HG02970 (cell line): ENCODE results near the gene POLR1E.
"Not testable (repeated sequence)": the region's sequence is repeated elsewhere in the genome, so short reads cannot be mapped to it uniquely, and the experiment has no call there.

Source experiments
- ATAC-seq: cut with Tn5 transposase; IDR thresholded peaks from one replicate; pipeline ENCODE4 v1.9.1; 2021; ENCODE audit warnings: mild to moderate bottlenecking, moderate library complexity, moderate number of reproducible peaks; ENCODE audit not compliant: unreplicated experiment, low FRiP score

The POLR1E gene

DNA sequence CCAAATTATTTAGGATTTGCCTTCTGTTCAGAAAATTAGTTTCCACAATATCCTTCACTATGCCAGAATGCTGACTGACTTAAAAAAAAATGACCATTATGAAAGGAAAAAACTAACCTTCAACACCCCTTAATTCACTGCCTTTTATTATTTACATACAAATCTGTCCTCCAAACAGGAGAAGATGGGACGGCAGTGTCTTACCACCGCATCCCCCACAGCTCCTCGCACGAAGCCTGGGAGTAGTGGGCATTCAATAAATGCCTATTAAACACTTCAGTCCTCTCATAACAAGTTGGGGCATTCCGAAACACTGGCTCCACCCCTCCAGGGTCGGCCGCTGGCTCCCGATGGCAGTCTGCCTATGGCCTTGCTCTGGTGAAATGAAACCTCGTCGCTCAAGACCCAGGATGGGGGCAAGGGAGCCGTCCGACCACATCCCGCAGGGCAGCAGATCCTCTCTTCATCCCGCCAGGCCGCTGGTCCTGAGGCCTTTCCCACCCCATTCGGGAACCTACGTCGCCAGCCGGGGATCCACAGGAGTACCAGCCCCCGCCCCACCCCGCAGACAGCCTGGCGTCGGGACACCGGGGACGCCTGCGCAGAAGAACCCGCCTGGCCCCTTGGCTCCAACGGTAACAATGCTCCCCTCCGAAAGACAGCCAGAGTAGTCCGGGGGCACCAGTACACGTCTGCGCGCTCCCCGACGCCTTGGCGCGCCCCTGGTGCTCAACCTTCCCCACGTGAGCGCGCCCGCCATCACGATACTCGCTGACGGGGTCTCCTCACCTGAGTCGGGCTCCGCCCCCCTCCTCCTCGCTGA, 21.1 kb upstream of the POLR1E start:
- peak; percentile 36 for ATAC-seq

DNA sequence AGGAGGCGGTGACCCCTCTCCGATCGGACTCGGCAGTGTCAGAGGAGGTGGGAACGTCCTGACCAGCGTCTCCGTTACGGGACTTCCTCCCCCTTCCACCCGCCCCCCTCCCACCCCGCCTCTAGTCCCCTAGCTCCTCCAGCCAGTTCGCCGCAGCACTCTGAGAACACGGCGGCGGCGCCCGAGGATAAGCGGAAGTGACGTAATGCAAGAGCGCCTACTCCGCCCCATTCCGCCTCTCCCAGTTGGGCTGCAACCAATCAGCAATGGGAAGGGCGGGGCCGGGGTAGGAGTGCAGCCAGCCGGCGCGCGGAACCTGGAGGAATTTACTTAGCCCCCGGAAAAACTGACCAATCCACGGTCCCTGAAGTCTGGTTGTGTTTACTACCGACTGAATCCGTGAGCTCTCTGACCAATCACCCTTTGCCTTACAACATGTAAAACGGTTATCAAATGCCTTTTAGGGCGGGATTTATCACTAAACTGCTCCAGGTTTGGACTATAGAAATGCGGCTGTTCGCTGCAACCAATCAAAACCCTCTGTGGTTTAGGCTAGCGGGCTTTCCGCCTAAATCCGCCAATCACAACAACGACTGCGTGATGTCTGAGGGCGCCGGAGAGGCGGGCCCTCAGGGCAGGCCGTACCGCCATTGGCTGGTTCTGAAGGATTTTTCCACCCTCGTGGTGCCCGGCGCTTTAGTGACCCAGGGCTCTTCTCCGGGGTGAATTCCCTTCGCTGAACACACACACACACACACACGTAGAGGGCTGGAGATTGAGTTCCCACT, 20.3 kb upstream of the POLR1E start, which contains the start of gene ZBTB5:
ZBTB5 (minus strand) TSS at position 202 of the 788 bp plus-strand sequence. CDS start 22,899 bp downstream, outside the sequence.
- ATAC-seq, result peak; percentile 81

DNA sequence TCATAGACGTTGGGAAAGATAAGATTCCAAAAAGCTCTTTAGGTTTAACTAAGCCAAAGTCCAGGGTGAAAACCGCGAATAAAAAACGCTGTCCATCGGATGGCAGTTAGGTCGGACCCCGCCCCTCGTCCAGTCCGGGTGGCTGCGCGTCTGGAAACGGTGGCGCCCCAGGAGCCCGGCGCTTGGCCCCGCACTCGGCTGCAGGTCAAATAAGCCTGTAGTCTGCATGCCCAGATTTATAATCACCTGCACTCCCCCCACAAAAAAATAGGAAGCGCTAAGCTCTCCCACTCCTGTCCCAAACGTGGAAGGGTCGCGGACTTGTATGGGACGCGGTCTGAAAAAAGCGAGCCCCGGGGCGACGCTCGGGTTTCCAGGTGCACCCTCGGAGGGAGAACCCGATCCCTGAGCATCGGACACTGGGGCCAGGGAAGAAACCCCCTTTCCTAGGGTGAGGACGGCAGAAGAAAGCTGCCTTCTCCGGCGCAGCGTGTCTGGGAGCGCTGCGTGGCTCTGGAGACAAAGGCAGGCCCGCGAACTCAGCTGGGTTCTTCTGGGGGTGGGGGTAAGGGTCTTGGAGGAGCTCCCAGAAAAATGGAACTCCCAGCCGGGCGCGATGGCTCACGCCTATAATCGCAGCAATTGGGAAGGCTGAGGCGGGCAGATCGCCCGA, 19.6 kb upstream of the POLR1E start:
- peak; percentile 6 for ATAC-seq

DNA sequence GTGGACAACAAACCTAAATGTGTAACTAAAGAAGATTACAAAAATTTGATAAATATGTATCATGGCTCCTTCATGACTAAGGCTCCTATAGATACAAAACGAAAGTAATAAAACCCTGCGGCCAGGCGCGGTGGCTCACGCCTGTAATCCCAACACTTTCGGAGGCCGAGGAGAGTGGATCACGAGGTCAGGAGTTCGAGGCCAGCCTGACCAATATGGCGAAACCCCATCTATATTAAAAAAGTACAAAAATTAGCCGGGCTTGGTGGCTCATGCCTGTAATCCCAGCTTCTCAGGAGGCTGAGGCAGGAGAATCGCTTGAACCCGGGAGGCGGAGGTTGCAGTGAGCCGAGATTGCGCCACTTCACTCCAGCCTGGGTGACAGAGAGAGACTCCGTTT, 18.2 kb upstream of the POLR1E start:
- not testable (repeated sequence) for ATAC-seq

DNA sequence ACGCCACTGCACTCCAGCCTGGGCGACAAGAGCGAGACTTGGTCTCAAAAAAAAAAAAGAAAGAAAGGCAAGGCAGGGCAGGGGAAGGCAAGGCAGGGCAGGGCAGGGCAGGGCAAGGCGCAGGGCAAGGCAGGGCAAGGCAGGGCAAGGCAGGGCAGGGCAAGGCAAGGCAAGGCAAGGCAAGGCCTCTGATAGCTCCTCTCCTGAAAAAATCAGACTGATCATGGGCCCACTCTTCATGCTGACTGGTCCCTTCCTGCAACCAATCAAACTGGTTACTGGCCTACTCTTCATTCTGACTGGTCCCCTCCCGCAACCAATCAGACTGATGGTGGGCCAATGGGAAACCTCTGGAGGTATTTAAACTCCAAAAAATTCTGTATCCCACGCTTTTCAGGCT, 17.1 kb upstream of the POLR1E start:
- no peak for ATAC-seq

DNA sequence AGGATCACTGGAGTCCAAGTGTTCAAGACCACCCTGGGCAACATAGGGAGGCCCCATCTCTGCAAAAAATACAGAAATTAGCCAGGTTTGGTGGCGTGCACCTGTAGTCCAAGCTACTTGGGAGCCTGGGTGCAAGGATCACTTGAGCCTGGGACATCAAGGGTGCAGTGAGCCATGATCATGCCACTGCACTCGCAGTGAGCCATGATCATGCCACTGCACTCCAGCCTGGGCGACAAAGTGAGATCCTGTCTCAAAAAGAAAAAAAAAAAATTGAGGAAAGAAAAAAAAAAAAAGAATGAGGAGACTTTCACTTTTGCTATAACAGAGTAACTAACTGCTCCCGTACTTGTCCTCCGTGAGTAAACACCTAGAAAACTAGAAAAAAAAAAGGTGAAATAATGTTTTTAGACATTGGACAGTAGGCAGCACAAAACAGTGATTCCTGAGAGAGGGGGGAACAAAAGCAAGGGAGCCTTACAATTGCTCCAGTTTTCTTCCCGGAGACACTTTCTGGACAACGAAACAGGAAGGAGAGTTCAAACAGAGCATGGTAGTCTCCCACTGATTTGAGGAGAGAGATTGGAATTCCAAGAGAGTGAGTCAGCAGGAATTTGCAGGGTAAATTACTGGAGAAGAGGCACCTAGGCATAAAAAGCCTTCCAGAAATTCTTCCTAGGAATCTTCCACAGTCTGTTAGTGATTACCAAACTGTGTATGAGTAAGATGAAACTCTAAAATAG, 13.6 kb upstream of the POLR1E start:
- ATAC-seq, result no peak

DNA sequence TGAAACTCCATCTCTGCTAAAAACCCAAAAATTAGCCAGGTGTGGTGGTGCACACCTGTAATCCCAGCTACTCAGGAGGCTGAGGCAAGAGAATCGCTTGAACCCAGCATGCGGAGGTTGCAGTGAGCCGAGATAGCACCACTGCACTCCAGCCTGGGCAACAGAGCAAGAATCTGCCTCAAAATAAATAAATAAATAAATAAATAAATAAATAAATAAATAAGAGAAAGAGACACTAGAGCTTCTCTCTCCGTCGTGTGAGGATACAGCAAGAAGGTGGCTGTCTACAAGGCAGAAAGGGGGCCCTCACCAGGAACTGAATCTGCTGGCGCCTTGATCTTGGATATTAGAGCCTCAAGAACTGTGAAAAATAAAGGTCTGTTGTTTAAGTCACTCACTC, 11.8 kb upstream of the POLR1E start:
- not testable (repeated sequence) for ATAC-seq

DNA sequence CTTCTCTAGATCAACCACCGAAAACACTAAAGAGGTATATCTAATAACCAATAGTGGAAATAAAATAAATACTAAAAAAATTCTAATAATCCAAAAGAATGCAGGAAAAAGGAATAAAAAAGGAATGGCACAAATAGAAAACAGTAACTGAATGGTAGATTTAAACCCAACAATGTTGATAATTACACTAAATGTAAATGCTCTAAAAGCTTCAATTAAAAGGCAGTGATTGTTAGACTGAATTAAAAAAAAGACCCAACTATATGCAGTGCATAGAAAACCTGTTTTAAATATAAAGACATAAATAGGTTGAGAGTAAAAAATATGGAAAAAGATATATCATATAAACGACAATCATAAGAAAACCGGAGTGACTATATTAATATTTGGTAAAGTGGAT, 11.3 kb upstream of the POLR1E start:
- no peak for ATAC-seq

DNA sequence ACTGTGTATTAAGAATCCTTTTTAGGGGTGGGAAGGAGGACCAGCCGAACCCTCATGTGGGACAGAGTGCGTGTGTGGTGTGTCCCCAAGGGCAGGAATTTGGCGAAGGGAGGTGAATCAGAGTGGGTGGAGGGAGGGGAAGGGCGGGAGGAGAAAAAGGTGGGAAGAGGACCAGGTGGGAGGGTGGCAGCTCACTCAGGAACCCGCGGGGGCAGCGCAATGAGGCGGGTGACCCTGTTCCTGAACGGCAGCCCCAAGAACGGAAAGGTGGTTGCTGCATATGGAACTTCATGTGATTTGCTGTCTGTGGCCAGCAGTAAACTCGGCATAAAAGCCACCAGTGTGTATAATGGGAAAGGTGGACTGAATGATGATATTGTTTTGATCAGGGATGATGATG, 8.8 kb upstream of the POLR1E start:
- no peak for ATAC-seq

DNA sequence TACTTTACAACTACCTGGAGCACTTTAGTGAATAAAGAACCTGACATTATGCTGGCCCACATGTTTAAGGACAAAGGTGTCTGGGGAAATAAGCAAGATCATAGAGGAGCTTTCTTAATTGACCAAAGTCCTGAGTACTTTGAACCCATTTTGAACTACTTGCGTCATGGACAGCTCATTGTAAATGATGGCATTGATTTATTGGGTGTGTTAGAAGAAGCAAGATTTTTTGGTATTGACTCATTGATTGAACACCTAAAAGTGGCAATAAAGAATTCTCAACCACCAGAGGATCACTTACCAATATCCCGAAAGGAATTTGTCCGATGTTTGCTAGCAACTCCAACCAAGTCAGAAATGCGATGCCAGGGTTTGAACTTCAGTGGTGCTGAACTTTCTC, 8.3 kb upstream of the POLR1E start:
- ATAC-seq, result not testable (repeated sequence)

DNA sequence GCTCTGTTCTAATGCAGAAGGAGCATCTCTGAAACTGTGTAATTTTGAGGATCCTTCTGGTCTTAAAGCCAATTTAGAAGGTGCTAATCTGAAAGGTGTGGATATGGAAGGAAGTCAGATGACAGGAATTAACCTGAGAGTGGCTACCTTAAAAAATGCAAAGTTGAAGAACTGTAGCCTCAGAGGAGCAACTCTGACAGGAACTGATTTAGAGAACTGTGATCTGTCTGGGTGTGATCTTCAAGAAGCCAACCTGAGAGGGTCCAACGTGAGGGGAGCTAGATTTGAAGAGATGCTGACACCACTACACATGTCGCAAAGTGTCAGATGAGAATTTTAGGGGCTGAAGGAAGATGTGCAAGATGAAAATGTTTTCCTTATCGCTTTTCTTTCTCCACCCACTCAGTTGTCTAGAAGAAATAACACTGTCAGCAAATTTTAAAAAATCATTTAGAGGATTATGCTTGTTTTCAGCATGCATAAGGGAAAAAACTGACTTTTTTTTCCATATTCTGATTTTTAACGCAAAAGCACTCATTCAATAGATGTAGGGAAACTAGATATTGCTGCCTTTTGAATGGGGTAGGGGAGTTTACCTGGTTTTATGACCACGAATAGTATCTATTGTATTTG, 7.6 kb upstream of the POLR1E start:
- ATAC-seq, result not testable (repeated sequence)

DNA sequence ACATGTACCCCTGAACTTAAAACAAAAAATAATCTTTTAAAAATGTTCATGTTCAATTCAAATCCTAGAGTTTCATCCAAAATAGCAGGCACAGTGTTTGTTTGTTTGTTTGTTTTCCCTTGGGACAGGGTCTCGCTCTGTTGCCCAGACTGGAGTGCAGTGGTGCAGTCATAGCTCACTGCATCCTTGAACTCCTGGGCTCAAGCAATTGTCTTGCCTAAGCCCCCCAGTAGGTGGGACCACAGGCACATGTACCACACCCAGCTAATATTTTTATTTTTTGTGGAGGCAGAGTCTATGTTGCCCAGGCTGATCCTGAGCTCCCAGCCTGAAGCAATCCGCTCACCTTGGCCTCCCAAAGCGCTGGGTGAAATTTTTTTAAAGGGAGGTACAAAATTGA, 5.0 kb upstream of the POLR1E start:
- no peak for ATAC-seq

DNA sequence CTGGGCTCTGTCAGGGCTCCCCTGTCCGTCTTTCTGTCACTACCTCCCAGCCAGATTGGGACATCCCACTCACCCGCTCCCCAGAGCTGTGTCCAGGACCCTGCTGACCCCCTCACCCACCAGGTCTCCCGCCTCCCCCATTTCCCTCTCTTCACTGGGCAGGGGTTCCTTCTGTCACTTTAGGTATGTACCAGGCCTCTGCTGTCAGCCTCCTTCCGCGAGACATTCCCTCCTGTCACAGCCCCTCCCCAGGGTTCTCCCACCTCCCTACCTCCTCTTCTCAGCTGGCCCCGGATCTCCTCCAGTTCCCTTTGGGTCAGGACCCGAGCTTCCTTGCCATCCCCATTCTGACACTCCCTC, 488 bp downstream of the POLR1E start:
- no peak for ATAC-seq

DNA sequence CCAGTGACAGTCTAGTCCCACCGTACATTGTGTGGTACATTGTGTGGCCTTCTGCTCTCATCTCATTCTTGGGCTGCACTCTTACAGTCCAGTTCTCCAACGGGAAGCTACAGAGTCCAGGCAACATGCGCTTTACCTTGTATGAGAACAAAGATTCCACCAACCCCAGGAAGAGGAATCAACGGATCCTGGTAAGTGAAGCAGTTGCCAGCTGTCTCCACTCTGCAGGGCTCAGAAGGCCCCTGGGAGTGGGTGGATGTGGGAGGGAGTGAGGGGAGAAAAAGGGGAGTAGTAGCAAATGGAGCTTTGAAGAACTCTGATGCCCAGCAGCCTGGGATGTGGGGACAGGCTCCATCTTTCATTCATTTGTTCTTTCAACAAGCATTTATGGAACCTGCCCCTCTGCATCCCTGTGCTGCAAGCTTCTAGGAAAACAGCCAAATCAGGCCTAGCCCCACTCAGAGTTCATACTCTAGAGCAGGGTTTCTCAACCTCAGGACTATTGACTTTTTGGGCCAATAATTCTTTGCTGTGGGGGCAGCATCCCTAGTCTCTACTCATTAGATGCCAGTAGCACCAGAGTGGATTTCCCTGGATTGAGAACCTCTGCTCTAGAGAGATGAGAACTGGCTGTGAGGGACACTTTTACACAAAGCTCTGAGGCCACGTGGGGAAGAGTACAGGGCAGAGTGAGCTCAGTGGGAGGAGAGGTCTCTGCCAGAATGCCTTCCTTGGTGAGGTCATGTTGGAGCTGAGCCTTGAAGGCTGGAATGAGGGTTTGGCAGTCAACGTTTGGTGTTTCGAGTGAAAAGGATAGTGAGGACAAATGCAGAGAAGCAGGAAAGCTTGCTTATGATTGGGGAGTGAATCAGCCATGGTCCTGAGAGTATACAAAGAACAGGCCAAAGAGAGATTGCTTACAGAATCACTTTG, 1.1 kb downstream of the POLR1E start:
- no peak for ATAC-seq

DNA sequence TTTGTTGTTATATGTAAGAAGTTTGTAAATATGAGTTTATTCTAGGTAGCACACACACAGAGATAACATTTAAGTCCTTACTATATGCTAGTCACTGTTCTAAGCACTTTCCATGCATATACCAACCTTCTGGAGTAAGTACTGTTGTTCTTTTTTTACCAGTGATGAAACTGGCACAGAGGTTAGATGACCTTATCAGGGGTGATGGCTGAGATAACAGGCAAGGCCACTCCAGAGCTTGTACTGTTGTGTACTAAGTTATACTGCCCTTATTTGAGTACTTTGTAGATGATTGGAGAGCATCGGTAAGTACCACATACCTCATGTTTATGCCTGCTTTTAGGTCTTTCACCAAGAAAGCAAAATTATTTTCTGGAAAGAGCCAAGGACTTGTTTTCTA, 6.2 kb downstream of the POLR1E start:
- no peak for ATAC-seq

DNA sequence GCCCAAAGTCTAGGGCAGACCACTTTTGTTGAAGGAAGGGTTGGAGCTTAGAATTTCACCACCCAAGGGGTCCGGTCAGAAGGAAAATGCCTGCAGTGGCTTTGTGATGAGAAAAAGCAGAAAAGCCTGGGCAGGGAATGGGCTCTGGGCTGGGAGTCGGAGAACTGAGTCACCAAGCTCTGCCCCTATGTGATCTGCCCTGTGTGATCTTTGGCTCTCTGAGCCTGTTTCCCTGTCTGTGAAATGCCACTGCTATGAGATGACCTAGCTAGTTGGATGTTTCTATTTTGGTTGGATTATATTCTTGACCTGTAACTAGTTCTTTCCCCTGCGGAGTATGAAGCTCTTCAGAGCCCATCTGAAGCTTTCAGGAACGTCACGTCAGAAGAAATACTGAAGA, 9.8 kb downstream of the POLR1E start:
- ATAC-seq, result no peak

DNA sequence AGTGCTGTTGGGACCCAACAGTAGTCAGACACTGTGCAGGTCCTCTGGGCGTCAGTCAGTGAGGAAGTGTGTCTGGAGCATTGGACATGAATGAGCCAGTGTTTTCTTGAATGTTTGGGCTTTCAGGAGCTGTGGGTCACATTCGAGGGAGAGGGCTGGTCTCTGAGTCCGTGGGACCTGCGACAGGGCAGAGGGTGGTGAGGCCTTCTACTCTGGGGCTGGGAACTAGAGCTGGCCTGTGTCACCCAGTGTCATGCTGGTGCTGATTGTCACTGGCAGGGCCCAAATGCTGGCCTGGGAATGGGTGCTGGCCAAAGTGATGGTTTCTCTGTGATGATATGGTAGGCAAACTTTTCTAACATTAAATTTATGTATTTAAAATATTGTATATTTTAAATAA, 10.3 kb downstream of the POLR1E start:
- ATAC-seq, result no peak

DNA sequence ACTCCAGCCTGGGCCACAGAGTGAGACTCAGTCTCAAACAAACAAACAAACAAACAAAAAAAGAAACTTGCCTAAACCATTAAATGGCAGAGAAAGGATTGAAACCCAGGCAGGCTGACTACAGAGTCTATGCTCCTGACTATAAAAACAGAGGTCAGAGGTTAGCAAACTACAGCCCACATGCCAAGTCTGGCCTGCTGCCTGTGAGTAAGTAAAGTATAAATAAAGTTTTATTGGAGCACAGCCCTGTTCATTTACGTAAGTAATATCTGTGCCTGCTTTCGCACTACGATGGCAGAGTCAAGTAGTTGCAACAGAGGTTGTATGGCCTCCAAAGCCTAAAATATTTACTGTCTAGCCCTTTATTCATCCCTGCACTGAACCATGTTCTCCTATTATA, 11.6 kb downstream of the POLR1E start:
- ATAC-seq, result no peak

DNA sequence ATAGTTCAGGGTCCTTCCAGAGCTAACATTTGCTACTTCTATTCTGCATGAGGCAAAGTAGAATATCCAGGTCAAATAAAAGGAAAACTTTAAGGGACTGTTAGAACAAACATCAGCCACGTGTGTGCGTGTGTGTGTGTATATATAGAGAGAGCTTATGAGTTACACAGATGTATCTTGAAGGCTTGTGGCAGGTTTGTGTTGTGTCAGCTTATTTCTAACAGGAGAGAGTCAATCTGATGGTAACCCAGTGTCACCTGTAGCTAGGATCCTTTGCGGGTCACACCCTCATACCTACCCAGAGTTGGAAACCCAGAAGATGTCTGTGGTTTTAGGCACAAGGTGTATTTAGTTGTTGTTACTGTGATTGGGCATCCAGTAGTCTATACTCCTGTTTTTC, 12.7 kb downstream of the POLR1E start:
- ATAC-seq, result no peak
